HCT116 (cell line): Measurements from ENCODE around the gene SPRN. TPM values are rescaled to one million over a fixed set of nuclear protein-coding genes. Genes with fewer than 3 reads are reported as not detected.

Experiments used
- ATAC-seq: fragments of 200-7000 bp; cut with Tn5 transposase; 2 replicates; pipeline ENCODE4 v1.9.1; 2020; ENCODE audit warnings: mild to moderate bottlenecking, moderate library complexity
- BruUV-seq: library from RNA; stranded (reverse); fragments of 400-500 nt; replicated peaks from 2 replicates; lab custom pipeline; 2021; lab: Mats Ljungman, UMichigan
- CTCF ChIA-PET: fragments of 300-600 bp; sonication (Branson Sonifier 250); formaldehyde crosslinking; loops from one replicate; lab custom pipeline; 2021; ENCODE audit warnings: antibody characterized with exemption; lab: Charles Lee
- POLR2A ChIA-PET: fragments of 300-600, 350-600 bp; sonication (Branson Sonifier 250); formaldehyde crosslinking; loops from one replicate; lab custom pipeline; 2021; ENCODE audit warnings: antibody characterized with exemption; lab: Charles Lee
- RAD21 ChIA-PET, 2 experiments: fragments of 300-600 bp; sonication (Branson Sonifier 250); formaldehyde crosslinking; loops; one replicate each; lab custom pipeline; 2023; ENCODE audit warnings: low total read pairs in 2 of 2; ENCODE audit not compliant: uncharacterized antibody in 2 of 2, unreplicated experiment in 2 of 2, low non-redundant PET in 1 of 2; lab: Charles Lee
- DNase-seq: peaks from one replicate; pipeline ENCODE4 v3.0.0-alpha.2; 2010; ENCODE audit warnings: low read depth, low spot score
- H2AFZ ChIP-seq: fragments of 200-600 bp; shearing (Covaris generic), sonication (generic); 2 replicates; pipeline ENCODE4 v1.6.1; 2017; ENCODE audit warnings: low read depth, mixed run types, mixed read lengths, antibody characterized with exemption, low read length; ENCODE audit not compliant: poor library complexity, severe bottlenecking
- H3K27ac ChIP-seq: 2 replicates; pipeline ENCODE4 v1.5.1; 2012; ENCODE audit warnings: low read depth, low read length
- H3K27me3 ChIP-seq: fragments of 200-600 bp; sonication (generic); 2 replicates; pipeline ENCODE4 v1.6.1; 2016; ENCODE audit warnings: mixed run types, low read length, mixed read lengths; ENCODE audit not compliant: insufficient read depth
- H3K36me3 ChIP-seq, 2 experiments: fragments of 200-500 bp in 1 of 2; fragments of 200-600 bp in 1 of 2; sonication (Bioruptor generic) in 1 of 2; sonication (generic) in 1 of 2; 2 replicates each; pipeline versions ENCODE4 v1.5.1 to v1.6.1; 2014 to 2016; ENCODE audit warnings: low read length in 2 of 2, inconsistent platforms in 1 of 2, mixed read lengths in 1 of 2, mixed run types in 1 of 2; ENCODE audit not compliant: insufficient read depth in 2 of 2, control insufficient read depth in 1 of 2
- H3K4me1 ChIP-seq, 2 experiments: fragments of 200-600 bp in 1 of 2; sonication (generic) in 1 of 2; 2 replicates each; pipeline versions ENCODE4 v1.5.1 to v1.6.1; 2012 to 2017; ENCODE audit warnings: low read length in 2 of 2, inconsistent platforms in 1 of 2, mild to moderate bottlenecking in 1 of 2, mixed read lengths in 1 of 2, mixed run types in 1 of 2, moderate library complexity in 1 of 2; ENCODE audit not compliant: insufficient read depth in 2 of 2, control insufficient read depth in 1 of 2
- H3K4me2 ChIP-seq: fragments of 200-600 bp; sonication (generic); 2 replicates; pipeline ENCODE4 v1.6.1; 2017; ENCODE audit warnings: mixed run types, low read length, mixed read lengths
- H3K4me3 ChIP-seq, 2 experiments: fragments of 200-600 bp in 1 of 2; sonication (generic) in 1 of 2; replicated peaks in 1 of 2; 2 replicates each; pipeline ENCODE4 v1.5.1; 2011 to 2016; ENCODE audit warnings: low read length in 2 of 2, control low read depth in 1 of 2, low read depth in 1 of 2, mild to moderate bottlenecking in 1 of 2, mixed read lengths in 1 of 2, mixed run types in 1 of 2
- H3K79me2 ChIP-seq: fragments of 200-600 bp; sonication (generic); 2 replicates; pipeline ENCODE4 v1.6.1; 2017; ENCODE audit warnings: mild to moderate bottlenecking, mixed run types, low read length, moderate library complexity, mixed read lengths; ENCODE audit not compliant: insufficient read depth
- H3K9ac ChIP-seq: fragments of 200-600 bp; sonication (generic); 2 replicates; pipeline ENCODE4 v1.6.1; 2016; ENCODE audit warnings: low read length, mixed read lengths
- H3K9me2 ChIP-seq: fragments of 200-600 bp; sonication (generic), shearing (Covaris generic); 2 replicates; pipeline ENCODE4 v1.6.1; 2017; ENCODE audit warnings: mixed run types, mild to moderate bottlenecking, moderate library complexity; ENCODE audit not compliant: insufficient read depth
- H3K9me3 ChIP-seq, 2 experiments: fragments of 200-500 bp in 1 of 2; fragments of 200-600 bp in 1 of 2; sonication (Bioruptor generic) in 1 of 2; sonication (generic) in 1 of 2; 2 replicates each; pipeline ENCODE4 v1.6.1; 2014 to 2017; ENCODE audit warnings: low read length in 2 of 2, mixed read lengths in 2 of 2, inconsistent platforms in 1 of 2, low read depth in 1 of 2, mild to moderate bottlenecking in 1 of 2, mixed run types in 1 of 2, moderate library complexity in 1 of 2; ENCODE audit not compliant: control insufficient read depth in 1 of 2, insufficient read depth in 1 of 2
- H4K20me1 ChIP-seq: fragments of 200-600 bp; sonication (generic), shearing (Covaris generic); 2 replicates; pipeline ENCODE4 v1.6.1; 2017; ENCODE audit warnings: mixed run types, mild to moderate bottlenecking, moderate library complexity; ENCODE audit not compliant: insufficient read depth
- CBX3 ChIP-seq: IDR thresholded peaks from 2 replicates; pipeline ENCODE4 v1.6.1; 2012; ENCODE audit warnings: low read depth
- EGR1 ChIP-seq: IDR thresholded peaks from 2 replicates; pipeline ENCODE4 v1.6.1; 2012; ENCODE audit warnings: low read depth
- ELF1 ChIP-seq: IDR thresholded peaks from 2 replicates; pipeline ENCODE4 v1.6.1; 2012; ENCODE audit warnings: low read depth, borderline replicate concordance
- JUND ChIP-seq: IDR thresholded peaks from 2 replicates; pipeline ENCODE4 v1.6.1; 2012
- POLR2AphosphoS5 ChIP-seq: IDR thresholded peaks from 2 replicates; pipeline ENCODE4 v1.6.1; 2011; ENCODE audit warnings: mild to moderate bottlenecking, low read depth, low read length, moderate library complexity
- RAD21 ChIP-seq: IDR thresholded peaks from 2 replicates; pipeline ENCODE4 v1.6.1; 2012; ENCODE audit warnings: low read depth, mild to moderate bottlenecking
- SP1 ChIP-seq: IDR thresholded peaks from 2 replicates; pipeline ENCODE4 v1.6.1; 2012; ENCODE audit warnings: low read depth
- ZFX ChIP-seq: fragments of 450-650 bp; IDR thresholded peaks from 2 replicates; pipeline ENCODE4 v1.6.1; 2017
- intact Hi-C: fragments of 100-400 bp; cut with micrococcal nuclease; formaldehyde crosslinking; loops from 2 replicates; pipeline ENCODE4 v1.10.0; 2022
- total RNA-seq: library from RNA; stranded (reverse); gene quantifications from one replicate; pipeline ENCODE4 v1.2.1, GENCODE V29; 2021; ENCODE audit not compliant: unreplicated experiment
- TF ChIP-seq, protein P1 (sequence below): IDR thresholded peaks from 2 replicates; pipeline ENCODE4 v1.6.1; 2012
- TF ChIP-seq, protein P2 (sequence below), 3 experiments: fragments of 200-600 bp in 1 of 3; sonication (generic) in 1 of 3; IDR thresholded peaks in 2 of 3; conservative IDR thresholded peaks in 1 of 3; 2 replicates each; pipeline ENCODE4 v1.5.1; 2012 to 2017; ENCODE audit warnings: low read depth in 2 of 3, low read length in 2 of 3, antibody characterized with exemption in 1 of 3, borderline replicate concordance in 1 of 3, control low read depth in 1 of 3, mild to moderate bottlenecking in 1 of 3, mixed read lengths in 1 of 3, mixed run types in 1 of 3, moderate library complexity in 1 of 3; ENCODE audit not compliant: insufficient read depth in 1 of 3
- TF ChIP-seq, protein P3 (sequence below): IDR thresholded peaks from 2 replicates; pipeline ENCODE4 v1.6.1; 2012
- TF ChIP-seq, protein P4 (sequence below): IDR thresholded peaks from 2 replicates; pipeline ENCODE4 v1.6.1; 2011; ENCODE audit warnings: mild to moderate bottlenecking, low read length, moderate library complexity; ENCODE audit not compliant: insufficient replicate concordance; ENCODE audit errors: extremely low read depth
- TF ChIP-seq, protein P5 (sequence below): IDR thresholded peaks from 2 replicates; pipeline ENCODE4 v1.6.1; 2012; ENCODE audit warnings: low read depth

The SPRN gene
- total RNA-seq, 1 experiment from 2014 or later = not detected

DNA sequence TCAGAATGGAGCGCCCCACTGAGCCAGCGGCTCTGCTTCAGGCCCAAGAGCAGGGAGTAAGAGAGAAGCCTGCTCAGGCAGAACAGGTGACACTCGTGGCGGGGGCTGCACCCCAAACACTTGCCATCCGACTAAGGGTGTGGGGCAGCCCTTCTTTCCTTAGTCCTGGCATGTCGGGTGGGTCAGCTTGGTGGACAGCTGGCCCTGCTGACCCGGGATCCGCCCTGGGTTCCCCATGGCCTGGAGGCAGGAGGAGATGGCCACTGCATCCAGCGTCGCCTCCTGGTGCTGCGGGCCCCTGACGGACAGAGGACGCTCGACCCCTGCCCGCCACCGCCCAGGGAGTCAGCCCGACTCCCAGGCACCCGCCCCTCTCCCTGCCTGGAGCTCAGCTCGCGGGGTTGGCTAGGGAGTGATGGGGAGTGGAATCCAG lies 46.6 kb downstream of the SPRN start:
- Histone ChIP-seq H3K4me1 (peaks cover 0 to 10% of the 10 kb centered on the region in 2 experiments; a peak in 2 of 4 replicates), H3K9ac (no peak overlapping the region), H3K9me3 (no peaks in the 10 kb centered on the region), H3K4me3 (peak overlapping the region; percentile 43 to 55; a peak in 2 of 4 replicates), H3K36me3 (no peaks in the 10 kb centered on the region), H3K27me3 (no peaks in the 10 kb centered on the region), H3K9me2 (no peaks in the 10 kb centered on the region), H2AFZ (no peak overlapping the region), H4K20me1 (no peaks in the 10 kb centered on the region), H3K27ac (no peak overlapping the region; the same call in 1 of the 2 replicates), H3K4me2 (peak overlapping the region; percentile 80), H3K79me2 (no peaks in the 10 kb centered on the region)
- DNase-seq (no peak), ATAC-seq (no peak)
- CTCF ChIA-PET = no interaction called here
- RAD21 ChIA-PET = no interaction called here
- intact Hi-C loops = no loop called here
- no TSS peak for BruUV-seq
- TF ChIP-seq ELF1 = no peak
- TF ChIP-seq CBX3 = no peak
- TF ChIP-seq, protein P1, sequence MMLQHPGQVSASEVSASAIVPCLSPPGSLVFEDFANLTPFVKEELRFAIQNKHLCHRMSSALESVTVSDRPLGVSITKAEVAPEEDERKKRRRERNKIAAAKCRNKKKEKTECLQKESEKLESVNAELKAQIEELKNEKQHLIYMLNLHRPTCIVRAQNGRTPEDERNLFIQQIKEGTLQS = no peak
- TF ChIP-seq JUND = no peak
- no peak for TF ChIP-seq EGR1
- TF ChIP-seq, protein P2, sequence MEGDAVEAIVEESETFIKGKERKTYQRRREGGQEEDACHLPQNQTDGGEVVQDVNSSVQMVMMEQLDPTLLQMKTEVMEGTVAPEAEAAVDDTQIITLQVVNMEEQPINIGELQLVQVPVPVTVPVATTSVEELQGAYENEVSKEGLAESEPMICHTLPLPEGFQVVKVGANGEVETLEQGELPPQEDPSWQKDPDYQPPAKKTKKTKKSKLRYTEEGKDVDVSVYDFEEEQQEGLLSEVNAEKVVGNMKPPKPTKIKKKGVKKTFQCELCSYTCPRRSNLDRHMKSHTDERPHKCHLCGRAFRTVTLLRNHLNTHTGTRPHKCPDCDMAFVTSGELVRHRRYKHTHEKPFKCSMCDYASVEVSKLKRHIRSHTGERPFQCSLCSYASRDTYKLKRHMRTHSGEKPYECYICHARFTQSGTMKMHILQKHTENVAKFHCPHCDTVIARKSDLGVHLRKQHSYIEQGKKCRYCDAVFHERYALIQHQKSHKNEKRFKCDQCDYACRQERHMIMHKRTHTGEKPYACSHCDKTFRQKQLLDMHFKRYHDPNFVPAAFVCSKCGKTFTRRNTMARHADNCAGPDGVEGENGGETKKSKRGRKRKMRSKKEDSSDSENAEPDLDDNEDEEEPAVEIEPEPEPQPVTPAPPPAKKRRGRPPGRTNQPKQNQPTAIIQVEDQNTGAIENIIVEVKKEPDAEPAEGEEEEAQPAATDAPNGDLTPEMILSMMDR (IDR thresholded peaks at IDR 0.05 in 2 of 3, conservative IDR thresholded peaks at IDR 0.05 in 1 of 3; ENCODE audit: borderline replicate concordance in 1 of 3, insufficient read depth in 1 of 3, low read depth in 2 of 3, low read length in 2 of 3) = no peak
- TF ChIP-seq, protein P3, sequence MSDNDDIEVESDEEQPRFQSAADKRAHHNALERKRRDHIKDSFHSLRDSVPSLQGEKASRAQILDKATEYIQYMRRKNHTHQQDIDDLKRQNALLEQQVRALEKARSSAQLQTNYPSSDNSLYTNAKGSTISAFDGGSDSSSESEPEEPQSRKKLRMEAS = no peak
- TF ChIP-seq, protein P4, sequence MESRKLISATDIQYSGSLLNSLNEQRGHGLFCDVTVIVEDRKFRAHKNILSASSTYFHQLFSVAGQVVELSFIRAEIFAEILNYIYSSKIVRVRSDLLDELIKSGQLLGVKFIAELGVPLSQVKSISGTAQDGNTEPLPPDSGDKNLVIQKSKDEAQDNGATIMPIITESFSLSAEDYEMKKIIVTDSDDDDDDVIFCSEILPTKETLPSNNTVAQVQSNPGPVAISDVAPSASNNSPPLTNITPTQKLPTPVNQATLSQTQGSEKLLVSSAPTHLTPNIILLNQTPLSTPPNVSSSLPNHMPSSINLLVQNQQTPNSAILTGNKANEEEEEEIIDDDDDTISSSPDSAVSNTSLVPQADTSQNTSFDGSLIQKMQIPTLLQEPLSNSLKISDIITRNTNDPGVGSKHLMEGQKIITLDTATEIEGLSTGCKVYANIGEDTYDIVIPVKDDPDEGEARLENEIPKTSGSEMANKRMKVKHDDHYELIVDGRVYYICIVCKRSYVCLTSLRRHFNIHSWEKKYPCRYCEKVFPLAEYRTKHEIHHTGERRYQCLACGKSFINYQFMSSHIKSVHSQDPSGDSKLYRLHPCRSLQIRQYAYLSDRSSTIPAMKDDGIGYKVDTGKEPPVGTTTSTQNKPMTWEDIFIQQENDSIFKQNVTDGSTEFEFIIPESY = no peak
- no peak for TF ChIP-seq POLR2AphosphoS5
- no peak for TF ChIP-seq RAD21
- no peak for TF ChIP-seq ZFX
- TF ChIP-seq, protein P5, sequence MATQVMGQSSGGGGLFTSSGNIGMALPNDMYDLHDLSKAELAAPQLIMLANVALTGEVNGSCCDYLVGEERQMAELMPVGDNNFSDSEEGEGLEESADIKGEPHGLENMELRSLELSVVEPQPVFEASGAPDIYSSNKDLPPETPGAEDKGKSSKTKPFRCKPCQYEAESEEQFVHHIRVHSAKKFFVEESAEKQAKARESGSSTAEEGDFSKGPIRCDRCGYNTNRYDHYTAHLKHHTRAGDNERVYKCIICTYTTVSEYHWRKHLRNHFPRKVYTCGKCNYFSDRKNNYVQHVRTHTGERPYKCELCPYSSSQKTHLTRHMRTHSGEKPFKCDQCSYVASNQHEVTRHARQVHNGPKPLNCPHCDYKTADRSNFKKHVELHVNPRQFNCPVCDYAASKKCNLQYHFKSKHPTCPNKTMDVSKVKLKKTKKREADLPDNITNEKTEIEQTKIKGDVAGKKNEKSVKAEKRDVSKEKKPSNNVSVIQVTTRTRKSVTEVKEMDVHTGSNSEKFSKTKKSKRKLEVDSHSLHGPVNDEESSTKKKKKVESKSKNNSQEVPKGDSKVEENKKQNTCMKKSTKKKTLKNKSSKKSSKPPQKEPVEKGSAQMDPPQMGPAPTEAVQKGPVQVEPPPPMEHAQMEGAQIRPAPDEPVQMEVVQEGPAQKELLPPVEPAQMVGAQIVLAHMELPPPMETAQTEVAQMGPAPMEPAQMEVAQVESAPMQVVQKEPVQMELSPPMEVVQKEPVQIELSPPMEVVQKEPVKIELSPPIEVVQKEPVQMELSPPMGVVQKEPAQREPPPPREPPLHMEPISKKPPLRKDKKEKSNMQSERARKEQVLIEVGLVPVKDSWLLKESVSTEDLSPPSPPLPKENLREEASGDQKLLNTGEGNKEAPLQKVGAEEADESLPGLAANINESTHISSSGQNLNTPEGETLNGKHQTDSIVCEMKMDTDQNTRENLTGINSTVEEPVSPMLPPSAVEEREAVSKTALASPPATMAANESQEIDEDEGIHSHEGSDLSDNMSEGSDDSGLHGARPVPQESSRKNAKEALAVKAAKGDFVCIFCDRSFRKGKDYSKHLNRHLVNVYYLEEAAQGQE = no peak
- TF ChIP-seq SP1 = no peak
- POLR2A ChIA-PET = no interaction called here
